HG02943 (cell line): Measurements from ENCODE around the gene CAPN8.

Experiments
- ATAC-seq: cut with Tn5 transposase; IDR thresholded peaks from one replicate; pipeline ENCODE4 v1.9.1; 2021; ENCODE audit warnings: mild to moderate bottlenecking, low read depth, moderate library complexity; ENCODE audit not compliant: unreplicated experiment

The CAPN8 gene

GRCh38 chr1:223492044-223492443 is 173.5 kb downstream of the CAPN8 start:
- no peak for ATAC-seq
